ENCODE data around the gene MYO1B. TPM values are rescaled to one million over a fixed set of nuclear protein-coding genes. Genes with fewer than 3 reads are reported as not detected.

Gene MYO1B
- total RNA-seq (not detected), polyA plus RNA-seq (not detected)

DNA sequence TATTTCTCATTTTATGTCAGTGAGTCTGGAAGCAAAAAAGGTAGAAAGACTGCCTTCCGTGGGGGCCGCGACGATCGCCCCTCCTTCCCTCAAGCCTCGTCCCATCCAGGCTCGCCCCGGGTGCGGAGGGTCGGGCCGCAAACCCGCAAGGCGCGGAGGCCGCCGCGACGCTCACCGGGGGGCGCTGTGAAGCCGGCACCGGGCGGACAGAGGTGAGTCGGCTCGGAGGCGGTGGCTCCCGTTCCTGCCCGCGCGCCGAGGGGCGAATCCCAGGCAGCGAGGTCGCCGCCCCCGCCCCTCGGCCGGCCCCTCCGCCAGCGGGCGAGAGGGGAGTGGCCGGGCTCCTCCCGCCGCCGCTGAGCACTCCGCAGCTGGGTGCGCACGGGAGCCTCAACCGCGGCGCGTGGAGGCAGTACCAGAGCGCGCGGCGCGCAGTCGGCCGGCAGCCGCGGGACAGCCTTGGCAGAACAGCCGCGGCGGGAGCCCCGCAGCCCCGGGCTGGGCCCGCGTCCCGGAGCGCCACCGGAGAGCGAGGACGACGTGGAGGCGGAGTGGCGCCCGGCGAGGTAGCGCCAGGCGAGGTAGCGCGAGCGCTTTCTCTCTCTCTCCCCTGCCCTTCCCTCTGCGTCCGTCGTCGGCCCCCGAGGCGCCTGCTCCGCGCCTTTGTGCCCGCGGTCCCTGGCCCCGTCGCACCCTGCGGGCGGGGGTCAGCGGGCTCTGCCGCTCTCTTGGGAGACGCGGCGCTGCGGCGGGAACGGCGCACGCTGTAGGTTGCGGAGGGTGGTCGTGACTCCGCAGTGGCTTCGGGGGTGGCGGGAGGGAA lies at the start of gene MYO1B:
TSS of gene MYO1B (plus strand) at position 359 of the 823 bp plus-strand sequence. CDS start 31,492 bp downstream, outside the sequence.
- peaks cover 0 to 9% of the 10 kb centered on the region in 2 experiments for H3K9me3 ChIP-seq (ENCODE audit: control insufficient read depth in 2 of 2, low read length in 2 of 2)
- ATAC-seq (ENCODE audit: low read depth in 2 of 2) (peak; percentile 38 to 45), DNase-seq (peak; percentile 4 to 27 (median 10))
- H3K4me3 Mint-ChIP-seq = peak within 1 kb of the TSS in 3 of 4 donors; percentile 48 to 80 (median 70)
- peaks cover 16% of the 10 kb centered on the region for H3K4me1 ChIP-seq (ENCODE audit: control insufficient read depth, insufficient read depth, low read length, poor library complexity, severe bottlenecking)
- H3K27ac ChIP-seq (ENCODE audit: insufficient read depth, low read length, poor library complexity, severe bottlenecking) = no peak within 1 kb of the TSS
- H3K9me3 Mint-ChIP-seq = peaks cover 0 to 6% (median 0%) of the 10 kb centered on the region in 7 donors
- H3K4me1 Mint-ChIP-seq = peaks cover 0 to 9% (median 3%) of the 10 kb centered on the region in 4 donors
- peaks cover 38% of the 10 kb centered on the region for H3K27me3 ChIP-seq (ENCODE audit: control insufficient read depth, insufficient read depth, low read length)
- H3K36me3 Mint-ChIP-seq = no peaks in the 10 kb centered on the region
- no peak within 1 kb of the TSS for H3K27ac Mint-ChIP-seq
- H3K36me3 ChIP-seq (ENCODE audit: control insufficient read depth, insufficient read depth, low read length) = no peaks in the 10 kb centered on the region
- no peak within 1 kb of the TSS for H3K4me3 ChIP-seq (ENCODE audit: low read depth, low read length)
- H3K27me3 Mint-ChIP-seq = peaks cover 59% of the 10 kb centered on the region

DNA sequence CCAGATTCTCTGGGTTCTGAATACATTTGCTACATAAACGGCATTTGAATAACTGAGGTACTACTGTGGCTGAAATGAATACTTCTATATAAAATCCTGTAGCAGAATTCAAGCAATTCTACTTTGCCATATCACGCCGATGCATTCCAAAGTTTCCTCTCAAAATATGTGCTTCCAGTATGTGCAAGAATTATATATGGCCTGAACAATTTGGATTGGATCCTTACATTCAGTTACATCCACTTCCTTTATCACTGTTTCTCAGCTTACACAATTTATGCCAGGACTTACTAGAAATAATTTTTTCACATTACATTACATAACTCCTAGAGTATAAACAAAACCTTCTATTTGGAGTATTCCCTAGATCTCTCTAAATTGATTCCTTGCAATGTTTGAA lies 48.1 kb upstream of the MYO1B start:
- H3K9me3 Mint-ChIP-seq = peaks cover 0 to 9% (median under 1%) of the 10 kb centered on the region in 7 donors
- Histone ChIP-seq H3K9me3 (ENCODE audit: control insufficient read depth in 2 of 2, low read length in 2 of 2) (no peaks in the 10 kb centered on the region), H3K4me3 (ENCODE audit: low read depth, low read length) (no peak overlapping the region), H3K4me1 (ENCODE audit: control insufficient read depth, insufficient read depth, low read length, poor library complexity, severe bottlenecking) (peaks cover 15% of the 10 kb centered on the region), H3K36me3 (ENCODE audit: control insufficient read depth, insufficient read depth, low read length) (no peaks in the 10 kb centered on the region), H3K27me3 (ENCODE audit: control insufficient read depth, insufficient read depth, low read length) (no peaks in the 10 kb centered on the region), H3K27ac (ENCODE audit: insufficient read depth, low read length, poor library complexity, severe bottlenecking) (no peak overlapping the region)
- ATAC-seq (ENCODE audit: low read depth in 2 of 2) (no peak), DNase-seq (no peak)
- H3K4me1 Mint-ChIP-seq = peaks cover 12 to 19% (median 15%) of the 10 kb centered on the region in 4 donors
- no peaks in the 10 kb centered on the region for H3K36me3 Mint-ChIP-seq
- H3K4me3 Mint-ChIP-seq = no peak overlapping the region
- H3K27ac Mint-ChIP-seq = no peak overlapping the region
- peaks cover 13% of the 10 kb centered on the region for H3K27me3 Mint-ChIP-seq

GRCh38 chr2:191198271-191198670 lies 46.9 kb upstream of the MYO1B start:
- Histone ChIP-seq H3K27me3 (ENCODE audit: control insufficient read depth, insufficient read depth, low read length) (no peaks in the 10 kb centered on the region), H3K36me3 (ENCODE audit: control insufficient read depth, insufficient read depth, low read length) (no peaks in the 10 kb centered on the region), H3K4me3 (ENCODE audit: low read depth, low read length) (no peak overlapping the region), H3K9me3 (ENCODE audit: control insufficient read depth in 2 of 2, low read length in 2 of 2) (no peaks in the 10 kb centered on the region), H3K27ac (ENCODE audit: insufficient read depth, low read length, poor library complexity, severe bottlenecking) (no peak overlapping the region), H3K4me1 (ENCODE audit: control insufficient read depth, insufficient read depth, low read length, poor library complexity, severe bottlenecking) (peaks cover 15% of the 10 kb centered on the region)
- H3K36me3 Mint-ChIP-seq = no peaks in the 10 kb centered on the region
- H3K9me3 Mint-ChIP-seq = peaks cover 0 to 9% (median 0%) of the 10 kb centered on the region in 7 donors
- no peak for ATAC-seq (ENCODE audit: low read depth in 2 of 2)
- H3K27ac Mint-ChIP-seq = no peak overlapping the region
- no peak overlapping the region for H3K4me3 Mint-ChIP-seq
- peaks cover 14 to 18% (median 16%) of the 10 kb centered on the region in 4 donors for H3K4me1 Mint-ChIP-seq
- peaks cover 13% of the 10 kb centered on the region for H3K27me3 Mint-ChIP-seq
- no peak for DNase-seq

GRCh38 chr2:191199929-191200512 lies 45.2 kb upstream of the MYO1B start:
- Histone ChIP-seq H3K9me3 (ENCODE audit: control insufficient read depth in 2 of 2, low read length in 2 of 2) (no peaks in the 10 kb centered on the region), H3K4me3 (ENCODE audit: low read depth, low read length) (no peak overlapping the region), H3K27me3 (ENCODE audit: control insufficient read depth, insufficient read depth, low read length) (no peaks in the 10 kb centered on the region), H3K27ac (ENCODE audit: insufficient read depth, low read length, poor library complexity, severe bottlenecking) (no peak overlapping the region), H3K4me1 (ENCODE audit: control insufficient read depth, insufficient read depth, low read length, poor library complexity, severe bottlenecking) (peaks cover 6% of the 10 kb centered on the region), H3K36me3 (ENCODE audit: control insufficient read depth, insufficient read depth, low read length) (no peaks in the 10 kb centered on the region)
- ATAC-seq (ENCODE audit: low read depth in 2 of 2) = no peak
- Mint-ChIP-seq H3K27ac (no peak overlapping the region), H3K27me3 (peaks cover 13% of the 10 kb centered on the region), H3K4me3 (no peak overlapping the region), H3K36me3 (no peaks in the 10 kb centered on the region), H3K4me1 (peaks cover 0 to 8% (median 6%) of the 10 kb centered on the region in 4 donors), H3K9me3 (peaks cover 0 to 9% (median 0%) of the 10 kb centered on the region in 7 donors)
- DNase-seq = no peak

- H3K36me3 Mint-ChIP-seq = no peaks in the 10 kb centered on the region
- peaks cover 0 to 8% (median 6%) of the 10 kb centered on the region in 4 donors for H3K4me1 Mint-ChIP-seq
- H3K4me3 Mint-ChIP-seq = no peak overlapping the region
- H3K9me3 Mint-ChIP-seq = peaks cover 0 to 9% (median 0%) of the 10 kb centered on the region in 7 donors
- Histone ChIP-seq H3K36me3 (ENCODE audit: control insufficient read depth, insufficient read depth, low read length) (no peaks in the 10 kb centered on the region), H3K27ac (ENCODE audit: insufficient read depth, low read length, poor library complexity, severe bottlenecking) (no peak overlapping the region), H3K27me3 (ENCODE audit: control insufficient read depth, insufficient read depth, low read length) (no peaks in the 10 kb centered on the region), H3K4me1 (ENCODE audit: control insufficient read depth, insufficient read depth, low read length, poor library complexity, severe bottlenecking) (peaks cover 6% of the 10 kb centered on the region), H3K4me3 (ENCODE audit: low read depth, low read length) (no peak overlapping the region), H3K9me3 (ENCODE audit: control insufficient read depth in 2 of 2, low read length in 2 of 2) (no peaks in the 10 kb centered on the region)
- ATAC-seq (ENCODE audit: low read depth in 2 of 2) = no peak
- DNase-seq = no peak
- H3K27me3 Mint-ChIP-seq = peaks cover 13% of the 10 kb centered on the region
- peak overlapping the region in 1 of 3 donors; percentile 72 for H3K27ac Mint-ChIP-seq
These were observed 44.3 kb upstream of the MYO1B start for GRCh38 chr2:191200910-191201309.

DNA sequence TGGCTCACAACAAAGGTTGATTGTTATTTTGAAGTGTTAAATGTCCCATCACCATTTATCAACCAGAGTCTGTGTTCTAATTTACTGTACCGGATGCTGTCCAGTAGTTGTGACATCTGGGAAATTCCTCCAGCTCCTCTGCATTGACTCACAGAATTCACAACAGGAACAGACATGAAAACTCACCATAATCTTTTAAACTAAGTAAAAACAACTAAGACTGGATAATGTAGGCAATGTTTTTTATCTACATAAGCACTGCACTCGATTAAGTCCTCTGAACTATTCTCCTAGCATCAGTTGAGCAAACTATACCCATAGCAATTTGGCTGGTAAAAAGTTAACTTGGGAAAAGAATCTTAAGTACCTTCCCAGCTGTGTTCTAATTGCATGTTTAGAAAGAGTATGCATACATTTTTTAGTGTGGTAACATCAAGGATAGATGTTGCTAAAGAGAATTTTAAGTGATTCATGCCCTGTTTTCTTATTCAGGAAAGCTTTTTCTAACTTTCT lies 42.9 kb upstream of the MYO1B start:
- no peaks in the 10 kb centered on the region for H3K9me3 ChIP-seq (ENCODE audit: control insufficient read depth in 2 of 2, low read length in 2 of 2)
- Mint-ChIP-seq H3K4me3 (no peak overlapping the region), H3K36me3 (no peaks in the 10 kb centered on the region), H3K27ac (no peak overlapping the region), H3K4me1 (peaks cover 0 to 18% (median 10%) of the 10 kb centered on the region in 4 donors), H3K9me3 (peaks cover 0 to 9% (median under 1%) of the 10 kb centered on the region in 7 donors), H3K27me3 (peaks cover 10% of the 10 kb centered on the region)
- no peak overlapping the region for H3K27ac ChIP-seq (ENCODE audit: insufficient read depth, low read length, poor library complexity, severe bottlenecking)
- no peak overlapping the region for H3K4me3 ChIP-seq (ENCODE audit: low read depth, low read length)
- H3K4me1 ChIP-seq (ENCODE audit: control insufficient read depth, insufficient read depth, low read length, poor library complexity, severe bottlenecking) = peaks cover 6% of the 10 kb centered on the region
- ATAC-seq (ENCODE audit: low read depth in 2 of 2) = no peak
- H3K36me3 ChIP-seq (ENCODE audit: control insufficient read depth, insufficient read depth, low read length) = no peaks in the 10 kb centered on the region
- H3K27me3 ChIP-seq (ENCODE audit: control insufficient read depth, insufficient read depth, low read length) = no peaks in the 10 kb centered on the region
- no peak for DNase-seq

GRCh38 chr2:191202881-191203397 lies 42.3 kb upstream of the MYO1B start:
- ATAC-seq (ENCODE audit: low read depth in 2 of 2) = no peak
- Mint-ChIP-seq H3K4me3 (no peak overlapping the region), H3K36me3 (no peaks in the 10 kb centered on the region), H3K27ac (peak overlapping the region in 1 of 3 donors; percentile 8), H3K4me1 (peaks cover 0 to 18% (median 10%) of the 10 kb centered on the region in 4 donors), H3K9me3 (peaks cover 0 to 6% (median 2%) of the 10 kb centered on the region in 7 donors), H3K27me3 (peaks cover 6% of the 10 kb centered on the region)
- Histone ChIP-seq H3K4me3 (ENCODE audit: low read depth, low read length) (no peak overlapping the region), H3K4me1 (ENCODE audit: control insufficient read depth, insufficient read depth, low read length, poor library complexity, severe bottlenecking) (peaks cover 6% of the 10 kb centered on the region), H3K27me3 (ENCODE audit: control insufficient read depth, insufficient read depth, low read length) (no peaks in the 10 kb centered on the region), H3K9me3 (ENCODE audit: control insufficient read depth in 2 of 2, low read length in 2 of 2) (no peaks in the 10 kb centered on the region), H3K27ac (ENCODE audit: insufficient read depth, low read length, poor library complexity, severe bottlenecking) (no peak overlapping the region), H3K36me3 (ENCODE audit: control insufficient read depth, insufficient read depth, low read length) (no peaks in the 10 kb centered on the region)
- no peak for DNase-seq

Measured in CD4-positive, CD25-positive, alpha-beta regulatory T cell (primary cell).